Measurements from ENCODE around the gene FGF22.

DNA sequence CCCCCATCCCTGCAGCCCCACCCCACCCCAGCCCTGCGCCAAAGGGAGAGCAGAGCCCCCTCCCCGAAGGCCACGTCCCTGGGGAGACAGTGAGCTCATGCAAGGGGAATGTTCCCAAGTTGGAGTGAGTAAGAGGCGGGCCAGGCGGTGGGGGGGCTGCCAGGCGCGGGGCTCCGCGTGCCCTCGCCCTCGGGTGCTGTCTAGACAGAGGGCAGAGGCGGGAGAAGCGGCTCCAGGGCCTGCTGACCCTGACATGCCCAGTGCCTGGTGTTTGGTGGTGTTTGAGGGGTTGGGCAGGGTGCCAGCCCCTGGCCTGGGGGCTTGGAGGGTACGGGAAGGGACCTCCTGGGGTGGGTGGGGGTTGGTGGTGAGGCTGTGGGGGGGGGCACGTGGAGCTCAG is 37.5 kb downstream of the FGF22 start:
- no peak for TF ChIP-seq YY1 (IDR thresholded peaks at IDR 0.05; ENCODE audit: low read depth)
- no peak for TF ChIP-seq RAD21 (IDR thresholded peaks at IDR 0.05; ENCODE audit: low read depth)
- TF ChIP-seq TAF1 (IDR thresholded peaks at IDR 0.05; ENCODE audit: low read depth): no peak
- peak; percentile 40; the same call in 1 of the 2 replicates for TF ChIP-seq NFIC (IDR thresholded peaks at IDR 0.05)
- TF ChIP-seq FOXM1 (IDR thresholded peaks at IDR 0.05; ENCODE audit: borderline replicate concordance, low read depth): no peak
- peak; percentile 81 for TF ChIP-seq MAX (IDR thresholded peaks at IDR 0.05)
- peak; percentile 43 for TF ChIP-seq EP300 (IDR thresholded peaks at IDR 0.05; ENCODE audit: borderline replicate concordance)
- TF ChIP-seq EGR1 (IDR thresholded peaks at IDR 0.05): no peak
- TF ChIP-seq, protein P1, sequence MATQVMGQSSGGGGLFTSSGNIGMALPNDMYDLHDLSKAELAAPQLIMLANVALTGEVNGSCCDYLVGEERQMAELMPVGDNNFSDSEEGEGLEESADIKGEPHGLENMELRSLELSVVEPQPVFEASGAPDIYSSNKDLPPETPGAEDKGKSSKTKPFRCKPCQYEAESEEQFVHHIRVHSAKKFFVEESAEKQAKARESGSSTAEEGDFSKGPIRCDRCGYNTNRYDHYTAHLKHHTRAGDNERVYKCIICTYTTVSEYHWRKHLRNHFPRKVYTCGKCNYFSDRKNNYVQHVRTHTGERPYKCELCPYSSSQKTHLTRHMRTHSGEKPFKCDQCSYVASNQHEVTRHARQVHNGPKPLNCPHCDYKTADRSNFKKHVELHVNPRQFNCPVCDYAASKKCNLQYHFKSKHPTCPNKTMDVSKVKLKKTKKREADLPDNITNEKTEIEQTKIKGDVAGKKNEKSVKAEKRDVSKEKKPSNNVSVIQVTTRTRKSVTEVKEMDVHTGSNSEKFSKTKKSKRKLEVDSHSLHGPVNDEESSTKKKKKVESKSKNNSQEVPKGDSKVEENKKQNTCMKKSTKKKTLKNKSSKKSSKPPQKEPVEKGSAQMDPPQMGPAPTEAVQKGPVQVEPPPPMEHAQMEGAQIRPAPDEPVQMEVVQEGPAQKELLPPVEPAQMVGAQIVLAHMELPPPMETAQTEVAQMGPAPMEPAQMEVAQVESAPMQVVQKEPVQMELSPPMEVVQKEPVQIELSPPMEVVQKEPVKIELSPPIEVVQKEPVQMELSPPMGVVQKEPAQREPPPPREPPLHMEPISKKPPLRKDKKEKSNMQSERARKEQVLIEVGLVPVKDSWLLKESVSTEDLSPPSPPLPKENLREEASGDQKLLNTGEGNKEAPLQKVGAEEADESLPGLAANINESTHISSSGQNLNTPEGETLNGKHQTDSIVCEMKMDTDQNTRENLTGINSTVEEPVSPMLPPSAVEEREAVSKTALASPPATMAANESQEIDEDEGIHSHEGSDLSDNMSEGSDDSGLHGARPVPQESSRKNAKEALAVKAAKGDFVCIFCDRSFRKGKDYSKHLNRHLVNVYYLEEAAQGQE (IDR thresholded peaks at IDR 0.05; ENCODE audit: low read depth): no peak
